Spleen (tissue), 7 donors: Measurements from ENCODE around the gene ADARB2.

Source experiments
- POLR2A ChIP-seq, 3 donors: fragments of 450-650 bp; IDR thresholded peaks; one replicate each; pipeline ENCODE4 v1.5.1; 2017; ENCODE audit warnings: antibody characterized with exemption in 3 of 3, mild to moderate bottlenecking in 1 of 3
- POLR2AphosphoS5 ChIP-seq, 3 donors: sonication (generic); formaldehyde crosslinking; IDR thresholded peaks; one replicate each; pipeline ENCODE4 v1.5.1; 2017; ENCODE audit warnings: antibody characterized with exemption in 3 of 3
- TF ChIP-seq, protein P1 (sequence below), 11 experiments: fragments of 200-600 bp in 7 of 11; fragments of 450-650 bp in 4 of 11; sonication (generic) in 4 of 11; IDR thresholded peaks in 8 of 11; conservative IDR thresholded peaks in 3 of 11; 1 replicate in 7 of 11; 2 replicates in 4 of 11; pipeline versions ENCODE4 v1.4.0 to v1.8.0; 2016 to 2021; ENCODE audit warnings: antibody characterized with exemption in 11 of 11, inconsistent platforms in 4 of 11, mild to moderate bottlenecking in 1 of 11
- donor health status: DM: no; HTN: no; CAD: no; lungs with moderate emphysema.
- donor health status: DM: no; HTN: no; CAD: no.
- donor health status: DM: no; HTN: no; CAD: no.

DNA sequence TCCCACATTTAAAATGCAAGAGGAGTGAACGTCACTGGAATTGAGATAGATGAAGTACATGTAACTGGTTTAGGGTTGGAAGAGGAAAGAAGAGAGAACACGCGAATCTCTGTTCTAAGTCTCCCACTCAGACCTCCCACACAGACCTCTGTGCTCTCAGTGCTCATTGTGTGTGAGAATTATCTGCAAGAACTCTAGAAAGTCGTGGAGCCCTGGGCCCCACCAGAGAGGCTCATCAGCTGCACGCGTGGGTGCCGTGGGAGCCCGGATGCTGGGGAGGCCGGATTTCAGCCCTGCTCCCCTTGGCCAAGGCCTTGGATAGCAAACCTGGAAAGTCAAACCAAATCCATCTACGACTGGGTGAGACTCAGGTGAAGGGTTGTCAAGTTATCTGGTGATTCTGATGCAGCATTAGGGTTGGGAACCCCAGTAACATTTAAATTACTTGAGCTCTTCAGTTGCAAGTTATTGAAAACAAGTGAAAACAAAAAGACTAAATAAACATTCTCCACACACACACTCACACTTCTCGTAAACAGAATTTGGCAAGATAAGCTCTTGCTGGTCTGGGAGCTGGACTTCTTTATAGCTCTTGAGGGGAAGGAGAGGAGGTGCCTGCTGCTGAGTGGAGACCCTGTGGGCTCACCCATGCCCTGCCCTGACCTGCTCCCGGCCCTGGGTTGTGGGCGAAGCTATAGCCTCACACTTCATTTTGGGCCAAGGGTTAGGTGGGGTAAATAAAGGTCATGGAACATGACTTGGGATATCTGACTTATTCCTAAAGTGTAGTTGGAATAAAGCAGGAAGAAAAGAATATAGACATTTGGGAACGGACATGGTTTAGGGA is 250.3 kb downstream of the ADARB2 start:
- no peak for TF ChIP-seq POLR2A (IDR thresholded peaks at IDR 0.05)
- TF ChIP-seq, protein P1, sequence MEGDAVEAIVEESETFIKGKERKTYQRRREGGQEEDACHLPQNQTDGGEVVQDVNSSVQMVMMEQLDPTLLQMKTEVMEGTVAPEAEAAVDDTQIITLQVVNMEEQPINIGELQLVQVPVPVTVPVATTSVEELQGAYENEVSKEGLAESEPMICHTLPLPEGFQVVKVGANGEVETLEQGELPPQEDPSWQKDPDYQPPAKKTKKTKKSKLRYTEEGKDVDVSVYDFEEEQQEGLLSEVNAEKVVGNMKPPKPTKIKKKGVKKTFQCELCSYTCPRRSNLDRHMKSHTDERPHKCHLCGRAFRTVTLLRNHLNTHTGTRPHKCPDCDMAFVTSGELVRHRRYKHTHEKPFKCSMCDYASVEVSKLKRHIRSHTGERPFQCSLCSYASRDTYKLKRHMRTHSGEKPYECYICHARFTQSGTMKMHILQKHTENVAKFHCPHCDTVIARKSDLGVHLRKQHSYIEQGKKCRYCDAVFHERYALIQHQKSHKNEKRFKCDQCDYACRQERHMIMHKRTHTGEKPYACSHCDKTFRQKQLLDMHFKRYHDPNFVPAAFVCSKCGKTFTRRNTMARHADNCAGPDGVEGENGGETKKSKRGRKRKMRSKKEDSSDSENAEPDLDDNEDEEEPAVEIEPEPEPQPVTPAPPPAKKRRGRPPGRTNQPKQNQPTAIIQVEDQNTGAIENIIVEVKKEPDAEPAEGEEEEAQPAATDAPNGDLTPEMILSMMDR (IDR thresholded peaks at IDR 0.05 in 8 of 11, conservative IDR thresholded peaks at IDR 0.05 in 3 of 11), result no peak
- no peak for TF ChIP-seq POLR2AphosphoS5 (IDR thresholded peaks at IDR 0.05)
